GM12872 (cell line): ENCODE data around the gene PPP2R3A.

Experiments used
- CTCF ChIP-seq: IDR thresholded peaks from 3 replicates; pipeline ENCODE4 v1.5.1; 2011; ENCODE audit warnings: low read depth, mild to moderate bottlenecking, low read length, moderate library complexity; ENCODE audit not compliant: insufficient read depth

Gene PPP2R3A

GRCh38 chr3:135964160-135964955, 1.2 kb upstream of the PPP2R3A start:
- TF ChIP-seq CTCF = no peak

- TF ChIP-seq CTCF = no peak
These were observed 411 bp upstream of the PPP2R3A start for GRCh38 chr3:135965129-135965505.

- TF ChIP-seq CTCF = no peak
These were observed 888 bp downstream of the PPP2R3A start for GRCh38 chr3:135966271-135966961.

GRCh38 chr3:135966962-135967274, 1.4 kb downstream of the PPP2R3A start:
- TF ChIP-seq CTCF = no peak

- no peak for TF ChIP-seq CTCF
These were observed 2.3 kb downstream of the PPP2R3A start for GRCh38 chr3:135967867-135968266.

- no peak for TF ChIP-seq CTCF
These were observed 5.1 kb downstream of the PPP2R3A start for GRCh38 chr3:135970506-135971116.

- no peak for TF ChIP-seq CTCF
These were observed 8.3 kb downstream of the PPP2R3A start for GRCh38 chr3:135973841-135974240.
